Stimulated activated CD8-positive, alpha-beta memory T cell treated with anti-CD3 and anti-CD28 coated beads, Interleukin-12 subunit alpha, Interleukin-12 subunit beta, amount 100 ng/mL, for 1 hour (primary cell): ENCODE results near the gene RPL36.
"Not testable (repeated sequence)": the region's sequence is repeated elsewhere in the genome, so short reads cannot be mapped to it uniquely, and the experiment has no call there.

ENCODE experiments used
- DNase-seq: peaks from one replicate; pipeline ENCODE4 v3.0.0-alpha.2; 2020; ENCODE audit warnings: low read depth

Gene RPL36

DNA sequence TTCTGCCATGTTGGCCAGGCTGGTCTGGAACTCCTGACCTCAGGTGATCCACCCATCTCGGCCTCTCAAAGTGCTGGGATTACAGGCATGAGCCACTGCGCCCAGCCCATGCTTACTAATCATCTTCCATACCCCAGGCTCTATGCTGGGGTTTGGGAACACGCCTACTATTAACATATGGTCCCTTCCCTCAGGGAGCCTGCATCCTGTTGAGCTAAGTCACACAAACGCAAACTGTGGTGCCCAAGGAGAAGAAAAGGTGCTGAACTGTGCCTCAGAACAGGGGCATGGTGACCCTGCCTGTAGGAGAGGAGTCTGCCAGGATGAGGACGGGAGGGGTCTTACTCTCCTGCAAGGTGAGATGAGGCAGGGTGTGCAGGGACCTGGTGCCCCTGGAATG is 15.4 kb upstream of the RPL36 start:
- DNase-seq = no peak

GRCh38 chr19:5676105-5676771 is 13.9 kb upstream of the RPL36 start:
- DNase-seq = no peak

DNA sequence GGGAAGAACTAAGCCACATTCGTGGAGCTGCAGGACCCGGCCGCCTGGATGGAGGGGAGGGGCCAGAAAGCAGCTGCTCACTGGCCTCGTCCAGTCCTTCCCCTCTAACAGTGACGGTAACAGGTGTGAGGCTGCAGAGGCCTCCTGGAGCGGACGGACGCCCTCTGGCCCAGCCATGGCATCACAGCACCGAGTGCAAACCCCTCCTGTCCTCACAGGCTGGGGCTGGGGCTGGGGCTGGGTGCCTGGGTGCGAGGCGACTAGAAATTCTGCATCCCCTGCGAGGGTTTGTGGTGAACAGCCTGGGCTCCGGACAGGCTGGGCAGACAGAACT is 13.4 kb upstream of the RPL36 start:
- no peak for DNase-seq

GRCh38 chr19:5677136-5677535 is 13.0 kb upstream of the RPL36 start:
- DNase-seq = no peak

- DNase-seq = no peak
Observed at GRCh38 chr19:5677580-5677979, 12.5 kb upstream of the RPL36 start.

DNA sequence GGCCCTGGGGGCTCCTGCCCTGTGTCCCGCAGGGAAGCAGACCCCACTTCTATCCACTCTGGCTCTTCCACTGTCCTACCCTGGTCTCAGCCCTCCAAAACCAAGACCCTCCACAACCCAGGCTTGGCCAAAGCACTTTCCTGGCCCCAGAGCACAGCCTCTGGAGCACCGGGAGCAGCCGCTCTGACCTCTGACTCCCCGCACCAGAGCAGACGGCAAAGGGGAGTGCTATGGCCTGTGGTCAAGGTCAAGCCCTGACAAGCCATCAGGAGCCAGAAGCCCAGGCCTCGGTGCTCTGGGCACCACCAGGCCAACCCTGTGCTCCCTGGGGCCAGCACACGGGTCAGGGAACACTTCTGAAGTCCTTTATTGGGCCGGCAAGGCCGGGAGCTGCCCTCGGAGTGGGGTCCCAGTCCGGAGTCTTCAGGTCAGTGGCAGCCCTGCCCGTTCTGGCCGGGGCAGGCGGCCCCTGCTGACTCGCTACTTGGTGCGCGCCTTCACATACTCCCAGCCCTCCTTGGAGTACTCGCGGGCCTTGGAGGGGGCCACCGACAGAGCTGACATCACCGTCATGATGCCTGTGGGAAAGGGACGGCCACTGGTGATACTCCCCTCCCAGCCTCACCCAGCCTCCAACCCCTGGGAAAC is 11.9 kb upstream of the RPL36 start:
- no peak for DNase-seq

GRCh38 chr19:5679289-5680083 is 10.6 kb upstream of the RPL36 start:
- DNase-seq = no peak

DNA sequence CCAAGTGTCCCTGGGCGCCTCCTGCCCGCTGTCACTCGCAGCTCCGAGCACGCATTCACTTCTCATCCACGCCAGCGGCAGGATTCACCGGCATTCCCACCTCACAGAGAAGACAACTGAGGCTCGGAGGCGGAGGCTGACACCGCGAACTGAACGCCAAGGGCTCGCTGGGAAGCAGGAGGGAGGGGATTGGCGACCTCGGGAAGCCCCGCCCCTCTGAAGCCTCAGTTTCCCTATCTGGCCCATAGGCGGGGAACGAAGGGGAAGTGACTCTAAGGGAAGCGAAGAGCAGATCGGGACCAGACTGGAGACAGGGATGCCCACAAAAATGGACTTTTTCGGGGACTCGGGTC is 10.0 kb upstream of the RPL36 start:
- no peak for DNase-seq

DNA sequence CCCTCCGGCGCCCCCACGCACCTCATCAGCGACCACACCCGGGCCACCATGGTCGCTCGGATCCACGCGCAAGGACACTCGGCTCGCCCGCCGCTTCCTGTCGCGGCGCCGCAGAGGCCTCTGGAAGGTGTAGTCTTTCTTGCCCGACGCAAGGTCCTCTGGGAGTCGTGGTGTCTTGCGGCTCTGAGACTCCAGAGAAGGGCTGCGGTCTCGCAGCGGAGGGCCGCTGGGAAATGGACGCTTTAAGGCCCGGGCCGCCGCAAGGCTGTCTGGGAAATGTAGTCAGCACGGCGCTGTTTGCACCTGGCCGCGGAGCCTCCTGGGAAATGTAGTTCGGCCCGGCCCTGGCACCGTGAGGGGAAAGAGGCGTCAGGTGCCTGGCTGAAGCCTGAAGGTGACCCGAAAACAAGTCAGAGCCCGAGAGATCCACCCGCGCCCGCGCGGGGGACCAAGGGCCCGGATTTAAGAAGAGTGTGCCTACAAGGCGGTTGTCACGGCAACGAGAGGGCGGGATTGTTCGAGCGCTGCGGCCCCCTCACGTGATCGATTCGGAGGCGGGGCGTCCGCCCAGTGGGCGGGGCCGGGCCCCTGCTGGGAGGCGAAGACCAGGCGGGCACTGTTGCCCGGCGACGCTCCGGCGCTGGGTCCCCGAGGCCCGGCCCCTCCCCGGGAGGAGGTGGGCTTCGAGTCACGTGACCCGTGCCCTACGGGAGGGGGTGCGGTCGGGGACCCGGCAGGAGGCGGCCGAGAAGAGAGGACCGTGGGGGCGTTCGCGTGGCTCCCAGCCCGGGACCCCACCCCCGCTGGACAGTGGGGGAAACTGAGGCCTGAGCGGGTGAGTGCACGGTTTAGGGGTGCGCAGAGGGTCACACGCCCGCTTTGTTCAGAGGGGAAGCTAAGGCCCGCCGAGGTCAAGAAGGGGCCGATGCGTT is 9.4 kb upstream of the RPL36 start, which contains the start of the genes HSD11B1L and MICOS13:
Gene HSD11B1L, plus strand, starts transcription at position 591 of the 932 bp plus-strand sequence. CDS start 3,806 bp downstream, outside the sequence.
Gene MICOS13, minus strand, starts transcription at position 80 of the 932 bp plus-strand sequence. Its CDS starts 30 bp downstream, at position 50.
- peak; percentile 96 for DNase-seq

DNA sequence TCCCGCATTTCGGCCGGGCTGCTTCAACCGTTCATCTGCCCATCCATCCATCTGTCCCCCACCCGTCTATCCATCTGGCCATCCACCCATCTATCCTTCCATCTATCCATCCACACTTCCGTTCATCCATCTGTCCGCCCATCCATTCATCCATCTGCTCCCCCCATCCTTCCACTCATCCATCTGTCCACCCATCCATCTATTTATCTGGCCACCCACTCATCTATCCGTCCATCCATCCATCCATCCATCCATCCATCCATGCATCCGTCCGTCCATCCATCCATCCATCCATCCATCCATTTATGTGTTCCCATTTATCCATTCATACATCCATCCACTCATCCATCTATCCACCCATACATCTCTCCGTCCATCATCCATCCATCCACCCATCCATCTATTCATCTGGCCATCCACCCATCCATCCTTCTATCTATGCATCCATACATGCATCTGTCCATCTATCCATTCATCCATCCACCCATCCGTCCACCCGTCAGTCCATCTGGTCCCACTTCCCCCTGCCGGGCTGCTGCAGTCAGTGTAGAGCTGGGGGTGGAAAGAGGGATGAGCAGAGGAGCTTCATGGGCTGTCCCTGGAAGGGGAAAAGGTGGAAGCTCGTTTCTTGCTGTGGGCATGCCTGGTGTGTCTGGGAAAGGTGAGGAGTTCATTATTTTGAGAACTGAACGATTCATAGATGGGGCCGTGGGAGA is 8.5 kb upstream of the RPL36 start:
- no peak for DNase-seq

DNA sequence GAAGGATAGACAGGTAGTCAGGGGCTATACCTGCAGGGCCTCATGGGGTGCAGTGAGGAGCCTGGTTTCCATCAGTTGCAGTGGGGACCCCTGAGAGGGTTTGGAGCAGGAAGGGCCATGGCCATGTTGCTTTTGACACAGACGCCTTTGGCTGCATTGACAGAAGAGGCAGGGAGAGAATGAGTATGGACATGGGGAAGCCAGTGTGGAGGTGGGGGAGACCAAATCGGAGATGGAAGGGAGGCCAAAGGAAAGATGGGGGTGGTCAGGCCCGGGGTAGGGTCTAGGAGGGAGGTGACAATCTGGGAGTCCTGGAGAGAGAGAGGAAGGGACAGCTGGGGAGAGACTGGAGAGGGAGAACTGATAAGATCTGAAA is 8.0 kb upstream of the RPL36 start:
- DNase-seq = no peak

DNA sequence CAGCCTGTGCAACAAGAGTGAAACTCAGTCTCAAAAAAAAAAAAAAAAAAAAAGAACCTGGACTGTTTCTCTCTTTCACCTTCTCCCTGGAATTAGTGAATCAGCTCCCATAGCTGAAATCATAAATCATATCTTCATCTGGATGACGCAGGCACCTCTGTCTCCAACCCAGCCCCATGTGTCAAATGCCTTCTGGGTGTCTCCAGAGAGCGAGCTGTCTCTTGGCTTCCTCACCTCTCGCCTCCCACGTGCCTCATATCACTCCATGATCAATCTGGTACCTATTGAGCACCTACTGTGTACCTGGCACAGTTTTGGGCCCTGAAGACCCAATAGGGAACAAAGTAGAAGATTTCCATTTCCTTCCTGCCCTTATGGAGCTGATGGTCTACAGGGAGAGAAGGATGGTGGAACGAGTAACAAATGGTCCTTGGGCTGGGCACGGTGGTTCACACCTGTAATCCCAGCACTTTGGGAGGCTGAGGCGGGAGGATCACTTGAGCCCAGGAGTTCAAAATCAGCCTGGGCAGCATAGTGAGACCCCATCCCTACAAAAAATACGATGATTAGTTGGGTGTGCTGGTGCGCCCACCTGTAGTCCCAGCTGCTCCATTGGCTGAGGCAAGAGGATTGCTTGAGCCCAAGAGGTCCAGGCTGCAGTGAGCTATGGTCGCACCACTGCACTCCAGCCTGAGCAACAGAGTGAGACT is 6.8 kb upstream of the RPL36 start:
- no peak for DNase-seq

DNA sequence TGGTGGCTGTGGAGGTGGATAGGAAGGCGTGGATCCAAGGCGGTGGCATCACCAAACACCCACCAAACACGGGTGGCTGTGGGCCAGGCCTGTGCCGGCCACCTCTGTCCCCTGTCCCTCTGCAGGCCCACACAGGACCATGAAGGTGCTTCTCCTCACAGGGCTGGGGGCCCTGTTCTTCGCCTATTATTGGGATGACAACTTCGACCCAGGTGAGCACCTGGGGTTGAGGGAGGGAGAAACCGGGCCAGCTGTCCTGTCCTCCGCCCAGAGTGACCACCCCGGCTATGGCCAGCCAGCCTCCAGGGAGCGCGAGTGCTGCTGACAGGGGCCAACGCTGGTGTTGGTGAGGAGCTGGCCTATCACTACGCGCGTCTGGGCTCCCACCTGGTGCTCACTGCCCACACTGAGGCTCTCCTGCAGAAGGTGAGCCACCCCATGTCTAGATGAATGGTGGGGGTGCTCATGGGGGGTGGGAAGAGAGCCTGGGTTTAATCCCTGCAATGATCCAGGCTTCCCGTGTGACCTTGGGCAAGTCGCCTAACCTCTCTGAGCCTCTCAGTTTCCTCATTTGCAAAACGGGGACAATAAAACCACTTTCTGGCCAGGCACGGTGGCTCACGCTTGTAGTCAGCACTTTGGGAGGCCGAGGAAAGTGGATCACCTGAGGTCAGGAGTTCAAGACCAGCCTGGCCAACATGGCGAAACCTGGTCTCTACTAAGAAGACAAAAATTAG is 5.2 kb upstream of the RPL36 start:
- DNase-seq = no peak

DNA sequence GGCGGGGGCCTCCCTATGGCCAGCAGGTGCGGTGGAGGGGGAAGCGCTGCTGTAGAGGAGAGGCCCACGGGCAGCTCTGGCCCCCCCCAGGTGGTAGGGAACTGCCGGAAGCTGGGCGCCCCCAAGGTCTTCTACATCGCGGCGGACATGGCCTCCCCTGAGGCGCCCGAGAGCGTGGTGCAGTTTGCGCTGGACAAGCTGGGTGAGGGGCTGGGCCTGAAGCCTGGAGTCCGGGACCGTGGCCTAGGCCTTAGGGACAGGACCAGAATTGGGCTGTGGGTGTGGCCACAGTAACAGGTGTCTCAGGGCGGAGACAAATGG is 3.8 kb upstream of the RPL36 start:
- no peak for DNase-seq

- peak; percentile 91 for DNase-seq
Observed at GRCh38 chr19:5686647-5687359, 3.3 kb upstream of the RPL36 start.

- no peak for DNase-seq
Observed at GRCh38 chr19:5687360-5688198, 2.5 kb upstream of the RPL36 start.

DNA sequence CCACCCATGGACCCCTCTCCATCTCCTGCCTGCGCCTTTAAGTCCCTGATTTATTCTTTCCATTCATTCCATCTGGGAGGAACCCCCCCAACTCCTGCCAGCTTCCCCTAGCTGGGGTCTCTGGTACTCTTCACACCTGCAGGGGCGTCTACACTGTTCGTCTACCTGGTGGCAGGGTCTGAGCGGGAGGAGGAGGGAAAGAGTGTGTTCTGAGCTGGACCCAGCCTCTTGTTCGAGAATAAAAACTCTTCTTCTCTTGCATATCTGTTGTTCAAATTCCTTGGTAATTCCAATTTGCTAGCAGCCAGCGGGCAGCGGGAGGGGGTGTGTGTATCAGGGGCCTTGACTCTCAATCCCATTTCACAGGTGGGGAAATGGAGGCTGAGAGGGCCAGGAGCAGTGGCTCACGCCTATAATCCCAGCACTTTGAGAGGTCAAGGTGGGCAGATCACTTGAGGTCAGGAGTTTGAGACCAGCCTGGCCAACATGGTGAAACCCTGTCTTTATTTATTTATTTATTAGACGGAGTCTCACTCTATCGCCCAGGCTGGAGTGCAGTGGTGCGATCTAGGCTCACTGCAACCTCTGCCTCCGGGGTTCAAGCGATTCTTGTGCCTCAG is 1.7 kb upstream of the RPL36 start:
- not testable (repeated sequence) for DNase-seq
